HG03280 (cell line): Measurements from ENCODE around the gene DOCK7.

Source experiments
- ATAC-seq: cut with Tn5 transposase; IDR thresholded peaks from one replicate; pipeline ENCODE4 v1.9.1; 2021; ENCODE audit warnings: mild to moderate bottlenecking, moderate library complexity; ENCODE audit not compliant: unreplicated experiment

Gene DOCK7

GRCh38 chr1:62424411-62424810, 263.8 kb downstream of the DOCK7 start:
- ATAC-seq: no peak

- no peak for ATAC-seq
Measured at GRCh38 chr1:62423580-62424242, 264.5 kb downstream of the DOCK7 start.

GRCh38 chr1:62420214-62420613, 268.0 kb downstream of the DOCK7 start:
- no peak for ATAC-seq

GRCh38 chr1:62417351-62417999, 270.7 kb downstream of the DOCK7 start:
- no peak for ATAC-seq

GRCh38 chr1:62415687-62416086, 272.5 kb downstream of the DOCK7 start:
- ATAC-seq: no peak

GRCh38 chr1:62407398-62408009, 280.7 kb downstream of the DOCK7 start:
- no peak for ATAC-seq

GRCh38 chr1:62406576-62406975, 281.6 kb downstream of the DOCK7 start:
- ATAC-seq: no peak

- ATAC-seq: no peak
Measured at GRCh38 chr1:62405247-62405646, 282.9 kb downstream of the DOCK7 start.
